ENCODE results near the gene MSANTD3.

The MSANTD3 gene

DNA sequence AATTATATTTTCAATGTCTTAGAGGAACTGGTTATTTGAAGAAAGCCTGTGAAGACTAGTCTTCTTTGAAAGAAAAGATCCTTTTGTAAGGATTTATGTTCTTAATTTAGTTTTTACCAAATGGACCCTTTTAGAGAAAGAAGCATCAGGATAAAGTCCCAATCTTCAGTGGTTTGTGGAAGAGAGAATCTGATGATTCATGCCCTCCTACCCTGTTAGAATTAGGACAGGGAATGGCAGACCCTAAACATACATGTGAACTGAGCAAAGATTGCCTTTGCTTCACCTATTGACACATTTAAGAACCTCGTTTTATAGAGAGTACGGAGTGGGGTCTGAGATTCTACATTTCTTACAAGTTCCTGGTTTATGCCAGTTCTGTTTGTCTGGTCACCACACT, 26.0 kb downstream of the MSANTD3 start:
- TF ChIP-seq JUND (IDR thresholded peaks at IDR 0.05; ENCODE audit: low read depth): no peak
- in situ Hi-C loops (cut with HindIII; ENCODE audit: low pct_unique_long_range_greater_than_20kb, low sequenced_read_pairs): no loop called here
- no peak for DNase-seq (ENCODE audit: low read depth in 1 of 2, low spot score in 1 of 2)

DNA sequence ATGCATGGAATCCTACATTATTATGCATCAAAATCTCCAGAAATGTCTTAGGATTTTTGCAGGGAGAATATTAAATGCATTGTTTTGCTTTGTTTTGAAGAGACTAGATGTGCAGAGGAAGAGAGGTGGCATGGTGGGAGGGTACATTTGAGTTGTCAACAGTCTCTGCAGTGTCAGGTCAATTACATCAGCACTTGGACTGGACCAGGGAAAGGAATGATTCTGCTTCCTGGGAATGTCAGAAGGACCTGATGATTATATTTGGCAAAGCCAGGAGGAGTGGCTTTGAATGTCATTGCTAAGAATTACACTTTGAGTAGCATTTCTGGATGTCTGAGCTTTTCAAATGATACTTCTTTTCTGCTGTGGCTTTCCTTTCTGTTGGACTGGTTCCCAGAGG, 28.5 kb downstream of the MSANTD3 start:
- in situ Hi-C loops (cut with HindIII; ENCODE audit: low pct_unique_long_range_greater_than_20kb, low sequenced_read_pairs): no loop called here
- no peak for DNase-seq (ENCODE audit: low read depth in 1 of 2, low spot score in 1 of 2)
- TF ChIP-seq JUND (IDR thresholded peaks at IDR 0.05; ENCODE audit: low read depth): no peak

DNA sequence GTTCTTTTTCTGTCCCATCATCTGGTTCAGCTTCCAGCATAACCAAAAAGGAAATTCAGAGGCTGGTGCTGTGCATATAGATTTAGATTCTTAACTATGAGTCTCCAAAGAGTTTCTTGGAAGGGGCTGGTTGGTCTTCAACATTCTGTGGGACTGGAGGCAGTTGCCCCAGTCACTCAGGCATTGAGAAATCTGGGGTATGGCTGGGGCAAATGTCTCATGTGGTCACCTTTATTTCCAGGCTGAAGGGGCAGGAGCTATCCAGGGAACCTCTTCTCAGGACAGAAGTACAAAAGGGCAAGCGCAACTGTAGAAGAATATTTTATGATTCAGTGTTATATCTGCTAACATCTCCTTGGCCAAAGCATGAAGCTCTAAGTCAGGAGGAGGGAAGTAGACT, 30.6 kb downstream of the MSANTD3 start:
- TF ChIP-seq JUND (IDR thresholded peaks at IDR 0.05; ENCODE audit: low read depth): no peak
- in situ Hi-C loops (cut with HindIII; ENCODE audit: low pct_unique_long_range_greater_than_20kb, low sequenced_read_pairs): no loop called here
- DNase-seq (ENCODE audit: low read depth in 1 of 2, low spot score in 1 of 2): no peak

DNA sequence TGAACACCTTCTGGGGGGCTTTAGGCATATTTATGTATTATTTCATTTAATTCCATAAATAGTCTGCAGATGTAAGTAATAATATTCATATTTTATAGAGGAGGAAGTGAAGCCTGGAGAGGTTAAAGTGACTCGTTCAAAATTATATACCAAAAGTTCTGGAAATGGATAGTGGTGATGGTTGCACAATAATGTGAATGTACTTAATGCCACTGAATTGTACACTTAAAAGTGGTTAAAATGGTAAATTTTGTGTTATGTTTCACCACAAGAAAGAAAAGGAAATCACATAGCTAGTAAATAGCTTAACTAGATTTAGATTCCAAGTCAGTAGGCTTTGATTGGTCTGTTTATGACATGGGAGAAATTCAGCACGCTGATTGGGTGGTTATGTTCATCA, 33.0 kb downstream of the MSANTD3 start:
- no peak for DNase-seq (ENCODE audit: low read depth in 1 of 2, low spot score in 1 of 2)
- in situ Hi-C loops (cut with HindIII; ENCODE audit: low pct_unique_long_range_greater_than_20kb, low sequenced_read_pairs): no loop called here
- no peak for TF ChIP-seq JUND (IDR thresholded peaks at IDR 0.05; ENCODE audit: low read depth)

DNA sequence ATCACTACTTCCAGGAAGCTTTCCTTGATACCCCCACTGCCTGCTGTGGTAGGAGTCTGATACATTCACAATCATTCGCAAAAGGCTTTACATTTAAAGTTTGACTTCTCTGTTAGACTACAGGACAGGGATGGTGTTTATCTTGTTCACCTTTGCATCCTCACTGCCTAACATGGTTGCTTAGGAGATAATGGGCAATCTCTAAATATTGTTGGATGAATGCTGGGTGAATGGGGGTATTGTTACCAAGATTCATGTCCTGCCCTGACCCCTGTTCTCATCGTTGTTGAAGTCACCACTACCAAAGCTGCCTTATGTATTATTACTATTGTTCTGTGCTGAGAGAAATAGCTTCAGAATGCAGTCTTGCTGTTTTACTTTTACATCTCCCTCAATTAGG, 38.3 kb downstream of the MSANTD3 start:
- TF ChIP-seq JUND (IDR thresholded peaks at IDR 0.05; ENCODE audit: low read depth): no peak
- in situ Hi-C loops (cut with HindIII; ENCODE audit: low pct_unique_long_range_greater_than_20kb, low sequenced_read_pairs): no loop called here
- no peak for DNase-seq (ENCODE audit: low read depth in 1 of 2, low spot score in 1 of 2)

DNA sequence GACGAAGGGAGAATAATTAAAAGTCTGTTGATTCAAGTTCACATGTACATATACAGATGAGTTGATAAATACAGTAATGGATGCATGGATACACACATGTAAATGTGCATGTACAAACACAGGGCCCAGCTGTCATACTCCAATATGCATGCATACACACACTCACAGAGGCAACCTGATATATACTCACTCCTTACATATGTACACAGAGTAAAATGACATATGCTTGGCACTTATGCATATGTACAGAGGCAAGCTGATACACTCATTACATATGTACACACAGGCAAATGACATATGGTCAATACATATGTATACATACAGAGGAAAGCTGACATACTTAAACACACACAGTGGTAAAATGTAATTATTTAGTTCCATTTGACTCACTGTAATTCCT, 38.8 kb downstream of the MSANTD3 start:
- in situ Hi-C loops (cut with HindIII; ENCODE audit: low pct_unique_long_range_greater_than_20kb, low sequenced_read_pairs): no loop called here
- no peak for DNase-seq (ENCODE audit: low read depth in 1 of 2, low spot score in 1 of 2)

DNA sequence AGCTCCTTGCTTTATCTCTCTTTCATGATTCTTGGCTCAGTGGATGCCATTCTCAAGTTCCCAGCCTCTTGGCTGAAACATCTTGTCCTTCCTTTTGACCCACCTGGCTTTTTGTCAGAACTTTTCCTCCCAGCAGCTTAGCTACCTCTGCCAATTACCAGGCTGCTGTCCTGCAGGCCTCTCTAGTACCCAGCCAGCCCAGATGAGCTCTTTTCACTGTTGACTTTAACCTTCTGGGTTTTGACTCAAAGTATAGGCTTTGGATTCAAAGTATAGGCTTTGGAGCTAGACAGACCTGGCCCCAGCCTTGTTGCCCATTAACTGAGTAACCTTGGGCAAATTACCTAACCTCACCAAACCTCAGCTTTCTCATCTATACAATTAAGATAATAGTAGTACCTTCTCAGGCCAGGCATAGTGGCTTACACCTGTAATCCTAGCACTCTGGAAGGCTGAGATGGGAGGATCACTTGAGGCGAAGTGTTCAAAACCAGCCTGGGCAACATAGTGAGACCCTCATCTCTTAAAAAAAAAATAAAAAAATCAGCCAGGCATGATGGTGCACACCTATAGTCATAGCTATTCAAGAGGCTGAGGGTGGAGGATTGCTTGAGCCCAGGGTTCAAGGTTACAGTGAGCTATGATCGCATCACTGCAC, 39.4 kb downstream of the MSANTD3 start:
- DNase-seq (ENCODE audit: low read depth in 1 of 2, low spot score in 1 of 2): no peak
- in situ Hi-C loops (cut with HindIII; ENCODE audit: low pct_unique_long_range_greater_than_20kb, low sequenced_read_pairs): no loop called here
- TF ChIP-seq JUND (IDR thresholded peaks at IDR 0.05; ENCODE audit: low read depth): no peak

More for the DNA sequence above, 38.8 kb downstream of the MSANTD3 start:
- no peak for TF ChIP-seq JUND (IDR thresholded peaks at IDR 0.05; ENCODE audit: low read depth)

DNA sequence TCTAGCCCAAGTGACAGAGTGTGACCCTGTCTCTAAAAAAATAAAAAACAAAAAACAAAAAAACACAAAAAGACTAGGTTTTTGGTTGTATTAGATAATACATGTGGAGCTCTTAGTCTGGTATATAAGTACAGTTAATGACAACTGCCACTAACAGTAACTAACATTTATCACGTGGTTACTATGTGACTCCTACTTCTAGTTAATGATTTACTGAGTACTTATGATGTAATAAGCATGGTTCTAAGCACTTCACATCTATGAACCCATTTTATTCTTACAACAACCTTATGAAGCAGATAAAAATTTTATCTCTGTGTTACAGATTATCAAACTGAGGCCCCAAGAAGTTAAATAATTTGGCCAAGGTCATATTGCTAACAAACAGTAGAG, 39.9 kb downstream of the MSANTD3 start:
- in situ Hi-C loops (cut with HindIII; ENCODE audit: low pct_unique_long_range_greater_than_20kb, low sequenced_read_pairs): no loop called here
- DNase-seq (ENCODE audit: low read depth in 1 of 2, low spot score in 1 of 2): no peak
- TF ChIP-seq JUND (IDR thresholded peaks at IDR 0.05; ENCODE audit: low read depth): no peak

DNA sequence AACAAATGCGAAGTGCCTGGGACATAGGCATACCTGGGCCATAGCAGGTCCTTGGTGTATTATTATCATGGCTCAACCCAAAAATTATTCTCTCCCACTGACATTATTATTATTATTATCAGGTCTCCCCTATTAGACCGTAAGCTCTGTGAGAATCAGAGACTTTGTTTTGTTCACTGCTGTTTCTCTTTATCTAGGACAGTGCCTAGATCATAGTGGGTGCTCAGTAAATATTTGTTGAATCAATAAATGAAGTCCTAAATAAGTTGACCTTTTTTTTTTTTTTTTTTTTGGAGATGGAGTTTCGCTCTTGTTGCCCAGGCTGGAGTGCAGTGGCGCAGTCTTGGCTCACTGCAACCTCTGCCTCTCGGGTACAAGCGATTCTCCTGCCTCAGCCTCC, 41.1 kb downstream of the MSANTD3 start:
- TF ChIP-seq JUND (IDR thresholded peaks at IDR 0.05; ENCODE audit: low read depth): no peak
- no peak for DNase-seq (ENCODE audit: low read depth in 1 of 2, low spot score in 1 of 2)
- in situ Hi-C loops (cut with HindIII; ENCODE audit: low pct_unique_long_range_greater_than_20kb, low sequenced_read_pairs): no loop called here

DNA sequence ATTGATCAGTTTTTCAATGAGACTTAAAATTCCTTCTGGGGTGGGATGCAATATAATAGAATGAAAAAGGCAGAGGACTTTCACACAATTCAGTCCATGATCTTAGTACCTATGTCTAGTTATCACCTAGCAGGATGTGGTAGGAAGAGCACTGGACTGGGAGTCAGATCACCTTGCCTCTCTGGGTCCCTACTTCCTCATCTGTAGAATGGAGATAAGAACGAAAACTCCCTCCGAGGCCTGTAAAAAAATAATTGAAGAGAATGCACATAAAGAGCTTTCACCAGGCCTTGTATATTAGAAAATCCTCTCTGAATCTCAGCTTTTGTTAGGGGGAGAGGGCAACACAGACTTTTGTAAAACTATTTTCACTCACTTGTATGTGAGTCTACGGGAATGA, 45.3 kb downstream of the MSANTD3 start:
- no peak for TF ChIP-seq JUND (IDR thresholded peaks at IDR 0.05; ENCODE audit: low read depth)
- DNase-seq (ENCODE audit: low read depth in 1 of 2, low spot score in 1 of 2): no peak
- in situ Hi-C loops (cut with HindIII; ENCODE audit: low pct_unique_long_range_greater_than_20kb, low sequenced_read_pairs): no loop called here

DNA sequence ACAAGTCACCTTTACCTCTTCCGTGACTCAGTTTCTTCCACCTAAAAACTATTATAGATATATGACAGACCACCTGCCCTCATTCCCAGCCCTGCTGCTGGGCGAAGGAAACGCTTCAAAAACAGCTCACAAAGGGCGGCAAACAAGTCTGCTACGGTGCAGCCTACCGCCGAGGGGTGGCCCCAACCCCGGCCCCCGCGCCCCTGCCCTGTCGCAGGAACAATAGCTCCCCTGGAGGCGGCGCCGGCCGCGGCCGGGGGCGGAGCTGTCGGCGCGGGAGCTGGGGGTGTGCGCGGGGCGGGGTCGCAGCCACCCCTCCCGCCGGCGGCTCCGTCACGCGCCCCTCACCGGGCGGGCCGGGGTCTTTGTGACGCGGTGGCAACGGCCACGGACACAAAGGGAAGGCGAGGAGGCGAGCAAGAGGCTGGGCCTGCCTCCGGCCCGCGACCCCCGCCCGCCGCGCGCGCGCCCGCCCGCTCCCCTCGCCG, 45.9 kb downstream of the MSANTD3 start, which contains the start of gene TMEFF1:
Gene TMEFF1 (plus strand): TSS at position 362 of the 488 bp plus-strand sequence. CDS start 396 bp downstream, outside the sequence.
- no peak for TF ChIP-seq JUND (IDR thresholded peaks at IDR 0.05; ENCODE audit: low read depth)
- no peak for DNase-seq (ENCODE audit: low read depth in 1 of 2, low spot score in 1 of 2)
- in situ Hi-C loops (cut with HindIII; ENCODE audit: low pct_unique_long_range_greater_than_20kb, low sequenced_read_pairs): no loop called here

DNA sequence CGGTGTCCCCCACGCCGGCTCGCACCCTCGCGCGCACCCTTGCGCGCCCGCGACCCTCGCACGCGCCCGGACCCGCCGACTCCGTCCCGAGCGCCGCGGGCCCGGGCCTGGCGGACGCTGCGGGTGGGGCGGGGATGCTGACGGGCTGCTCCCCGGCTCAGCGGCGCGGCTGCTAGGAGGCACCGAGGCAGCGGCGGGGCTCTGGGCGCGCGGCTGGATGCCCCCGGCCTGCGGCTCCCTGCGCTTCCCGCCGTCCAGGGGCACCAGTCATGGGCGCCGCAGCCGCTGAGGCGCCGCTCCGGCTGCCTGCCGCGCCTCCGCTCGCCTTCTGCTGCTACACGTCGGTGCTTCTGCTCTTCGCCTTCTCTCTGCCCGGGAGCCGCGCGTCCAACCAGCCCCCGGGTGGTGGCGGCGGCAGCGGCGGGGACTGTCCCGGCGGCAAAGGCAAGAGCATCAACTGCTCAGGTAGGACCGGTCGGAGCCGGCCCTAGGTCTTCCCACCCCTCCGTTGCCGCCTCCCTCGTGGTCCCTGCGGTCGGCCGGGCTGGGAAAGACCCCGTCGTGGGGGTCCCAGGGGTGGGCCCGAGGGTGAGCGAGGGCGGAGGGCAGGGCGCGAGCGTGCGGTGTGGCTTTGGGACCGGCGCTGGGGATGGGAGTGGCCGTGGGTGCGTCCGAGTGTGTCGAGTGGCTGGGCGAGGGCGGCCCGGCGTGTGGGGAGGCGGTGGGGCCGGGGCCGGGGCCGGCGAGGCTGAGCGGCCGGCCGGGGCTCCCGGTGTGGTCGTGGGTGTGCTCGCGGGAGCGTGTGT, 46.5 kb downstream of the MSANTD3 start:
- in situ Hi-C loops (cut with HindIII; ENCODE audit: low pct_unique_long_range_greater_than_20kb, low sequenced_read_pairs): no loop called here
- peak in 1 of 2 experiments; percentile 3 for DNase-seq (ENCODE audit: low read depth in 1 of 2, low spot score in 1 of 2)
- TF ChIP-seq JUND (IDR thresholded peaks at IDR 0.05; ENCODE audit: low read depth): no peak

Measured in T47D (cell line).